RKO (cell line): Measurements from ENCODE around the gene CACNG7.
A peak's percentile ranks its signal among the peaks of the same experiment; 100 is the strongest.

ENCODE experiments used
- DNase-seq: peaks from one replicate; pipeline ENCODE4 v3.0.0-alpha.2; 2016; ENCODE audit warnings: low spot score

Gene CACNG7

GRCh38 chr19:53957448-53958167 lies 48.5 kb downstream of the CACNG7 start:
- DNase-seq, result no peak

- no peak for DNase-seq
These were observed 49.1 kb downstream of the CACNG7 start for GRCh38 chr19:53958168-53958571.

GRCh38 chr19:53958823-53959757 lies 50.0 kb downstream of the CACNG7 start:
- DNase-seq, result no peak

GRCh38 chr19:53960187-53960586 lies 51.1 kb downstream of the CACNG7 start:
- no peak for DNase-seq

- DNase-seq, result no peak
These were observed 51.8 kb downstream of the CACNG7 start for GRCh38 chr19:53960886-53961285.

GRCh38 chr19:53961523-53962356 lies 52.7 kb downstream of the CACNG7 start:
- DNase-seq, result no peak

- no peak for DNase-seq
These were observed 53.9 kb downstream of the CACNG7 start, which contains the start of gene CACNG8 for GRCh38 chr19:53962887-53963431. TSS of gene CACNG8 (plus strand) at chr19:53962937.

GRCh38 chr19:53965091-53965490 lies 56.0 kb downstream of the CACNG7 start:
- DNase-seq, result no peak

- DNase-seq, result no peak
These were observed 57.9 kb downstream of the CACNG7 start for GRCh38 chr19:53966931-53967330.

- no peak for DNase-seq
These were observed 60.3 kb downstream of the CACNG7 start for GRCh38 chr19:53969366-53969765.

GRCh38 chr19:53971673-53972072 lies 62.6 kb downstream of the CACNG7 start:
- DNase-seq, result no peak

GRCh38 chr19:53977429-53977990 lies 68.4 kb downstream of the CACNG7 start:
- DNase-seq, result peak; percentile 93

GRCh38 chr19:53977991-53978731 lies 69.1 kb downstream of the CACNG7 start:
- no peak for DNase-seq

GRCh38 chr19:53978975-53979801 lies 70.1 kb downstream of the CACNG7 start:
- no peak for DNase-seq

GRCh38 chr19:53980539-53981375 lies 71.7 kb downstream of the CACNG7 start:
- DNase-seq, result peak; percentile 85

GRCh38 chr19:53981376-53981951 lies 72.4 kb downstream of the CACNG7 start:
- DNase-seq, result no peak

GRCh38 chr19:53982001-53982451 lies 72.9 kb downstream of the CACNG7 start:
- peak; percentile 62 for DNase-seq

GRCh38 chr19:53982611-53983010 lies 73.5 kb downstream of the CACNG7 start:
- DNase-seq, result peak; percentile 73
